ENCODE data around the gene LRCH1. TPM values are rescaled to one million over a fixed set of nuclear protein-coding genes. Genes with fewer than 3 reads are reported as not detected.
"Not testable (repeated sequence)": the region's sequence is repeated elsewhere in the genome, so short reads cannot be mapped to it uniquely, and the experiment has no call there.

LRCH1 gene
- polyA plus RNA-seq (2012; ENCODE audit: insufficient read depth, insufficient read length, low read depth): 8.9 TPM

GRCh38 chr13:46552889-46553520 is at the start of gene LRCH1:
Gene LRCH1, plus strand, starts transcription at chr13:46553170. Its CDS starts 227 bp downstream, at chr13:46553397.
- no peak for TF ChIP-seq CTCF (IDR thresholded peaks at IDR 0.05; ENCODE audit: low read depth, low read length)

GRCh38 chr13:46504036-46504435 is 48.9 kb upstream of the LRCH1 start:
- Histone ChIP-seq H3K36me3 (no peaks in the 10 kb centered on the region), H3K27me3 (no peaks in the 10 kb centered on the region), H3K9me3 (no peaks in the 10 kb centered on the region), H3K4me1 (no peaks in the 10 kb centered on the region), H3K4me3 (ENCODE audit: low read depth, low read length) (no peak overlapping the region)
- DNase-seq: no peak
- TF ChIP-seq CTCF (IDR thresholded peaks at IDR 0.05; ENCODE audit: low read depth, low read length): no peak

More at GRCh38 chr13:46552889-46553520, at the start of gene LRCH1:
- Histone ChIP-seq H3K36me3 (no peaks in the 10 kb centered on the region; the same call in 1 of the 2 replicates), H3K27me3 (no peaks in the 10 kb centered on the region), H3K4me1 (peaks cover 11% of the 10 kb centered on the region), H3K9me3 (no peaks in the 10 kb centered on the region), H3K4me3 (ENCODE audit: low read depth, low read length) (peak within 1 kb of the TSS; percentile 86)
- peak; percentile 96 for DNase-seq

- no peak overlapping the region for H3K4me3 ChIP-seq (ENCODE audit: low read depth, low read length)
- no peaks in the 10 kb centered on the region for H3K4me1 ChIP-seq
- H3K27me3 ChIP-seq: no peaks in the 10 kb centered on the region
- no peak for TF ChIP-seq CTCF (IDR thresholded peaks at IDR 0.05; ENCODE audit: low read depth, low read length)
- H3K36me3 ChIP-seq: no peaks in the 10 kb centered on the region
- no peaks in the 10 kb centered on the region for H3K9me3 ChIP-seq
- DNase-seq: no peak
Observed at GRCh38 chr13:46507981-46508380, 45.0 kb upstream of the LRCH1 start.

- Histone ChIP-seq H3K27me3 (no peaks in the 10 kb centered on the region), H3K36me3 (no peaks in the 10 kb centered on the region), H3K4me3 (ENCODE audit: low read depth, low read length) (no peak overlapping the region), H3K9me3 (no peaks in the 10 kb centered on the region), H3K4me1 (no peaks in the 10 kb centered on the region)
- no peak for TF ChIP-seq CTCF (IDR thresholded peaks at IDR 0.05; ENCODE audit: low read depth, low read length)
- DNase-seq: no peak
Observed at GRCh38 chr13:46509981-46510380, 43.0 kb upstream of the LRCH1 start.

GRCh38 chr13:46515803-46516202 is 37.2 kb upstream of the LRCH1 start:
- no peak for TF ChIP-seq CTCF (IDR thresholded peaks at IDR 0.05; ENCODE audit: low read depth, low read length)
- H3K9me3 ChIP-seq: peaks cover 3% of the 10 kb centered on the region; the same call in 1 of the 2 replicates
- no peaks in the 10 kb centered on the region for H3K27me3 ChIP-seq
- H3K36me3 ChIP-seq: no peaks in the 10 kb centered on the region
- no peak for DNase-seq
- H3K4me1 ChIP-seq: no peaks in the 10 kb centered on the region; the same call in 1 of the 2 replicates
- H3K4me3 ChIP-seq (ENCODE audit: low read depth, low read length): no peak overlapping the region

- no peak for TF ChIP-seq CTCF (IDR thresholded peaks at IDR 0.05; ENCODE audit: low read depth, low read length)
- no peak for DNase-seq
- Histone ChIP-seq H3K36me3 (no peaks in the 10 kb centered on the region), H3K4me3 (ENCODE audit: low read depth, low read length) (no peak overlapping the region), H3K4me1 (no peaks in the 10 kb centered on the region; the same call in 1 of the 2 replicates), H3K9me3 (peaks cover 3% of the 10 kb centered on the region; the same call in 1 of the 2 replicates), H3K27me3 (no peaks in the 10 kb centered on the region)
Observed at GRCh38 chr13:46516599-46517338, 36.2 kb upstream of the LRCH1 start.

GRCh38 chr13:46517748-46518147 is 35.2 kb upstream of the LRCH1 start:
- DNase-seq; H3K4me3 ChIP-seq (ENCODE audit: low read depth, low read length); H3K4me1 ChIP-seq; H3K27me3 ChIP-seq; H3K36me3 ChIP-seq; H3K9me3 ChIP-seq: not testable (repeated sequence)

Measured in BE2C (cell line).